HUES6 (cell line): ENCODE measurements around the gene USP17L5.
"Not testable (repeated sequence)": the region's sequence is repeated elsewhere in the genome, so short reads cannot be mapped to it uniquely, and the experiment has no call there.

ENCODE experiments used
- H3K27ac ChIP-seq: 2 replicates; pipeline ENCODE4 v1.7.0; 2013; ENCODE audit warnings: low read depth, mild to moderate bottlenecking, low read length, inconsistent platforms
- H3K27me3 ChIP-seq: 2 replicates; pipeline ENCODE4 v1.6.1; 2013; ENCODE audit warnings: low read length; ENCODE audit not compliant: control insufficient read depth, insufficient read depth
- H3K36me3 ChIP-seq: 2 replicates; pipeline ENCODE4 v1.6.1; 2013; ENCODE audit warnings: low read length; ENCODE audit not compliant: control insufficient read depth, insufficient read depth
- H3K4me1 ChIP-seq: 2 replicates; pipeline ENCODE4 v1.6.1; 2013; ENCODE audit warnings: low read length; ENCODE audit not compliant: control insufficient read depth, insufficient read depth
- H3K4me3 ChIP-seq: 2 replicates; pipeline ENCODE4 v1.5.1; 2013; ENCODE audit warnings: low read depth, low read length
- H3K9ac ChIP-seq: one replicate; pipeline ENCODE4 v1.6.1; 2013; ENCODE audit warnings: mild to moderate bottlenecking, low read length
- H3K9me3 ChIP-seq: 2 replicates; pipeline ENCODE4 v1.6.1; 2013; ENCODE audit warnings: low read depth, low read length; ENCODE audit not compliant: control insufficient read depth, insufficient read depth

The USP17L5 gene

DNA sequence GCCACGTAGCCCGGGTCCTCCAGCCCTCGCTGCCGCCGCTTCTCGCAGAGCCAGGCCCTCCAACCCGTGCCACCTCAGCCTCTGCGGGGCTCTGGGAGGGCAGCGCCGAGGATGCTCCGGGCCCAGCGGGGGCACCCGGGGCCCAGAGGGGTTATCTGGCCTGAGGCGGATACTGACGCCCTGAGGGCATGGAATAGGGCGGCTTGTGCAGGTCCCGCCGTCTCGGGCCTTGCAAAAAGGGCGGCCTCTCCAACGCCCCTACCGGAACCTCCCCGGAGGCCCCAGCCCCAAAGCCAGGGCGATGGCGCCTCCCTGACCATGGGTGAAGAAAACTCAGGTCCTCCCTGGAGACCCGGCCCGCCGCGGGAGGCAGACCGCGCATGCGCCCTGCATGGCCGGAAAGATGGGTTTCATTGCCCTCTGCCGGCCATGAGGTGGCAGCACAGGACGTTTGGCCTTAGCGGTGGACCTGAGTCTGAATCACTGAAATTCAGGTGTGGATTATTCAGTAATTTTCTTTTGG is 41.9 kb downstream of the USP17L5 start:
- H3K27ac ChIP-seq, H3K4me1 ChIP-seq, H3K9me3 ChIP-seq, H3K36me3 ChIP-seq, H3K27me3 ChIP-seq: not testable (repeated sequence)
- peak overlapping the region; percentile 39 for H3K9ac ChIP-seq
- peak overlapping the region; percentile 52 for H3K4me3 ChIP-seq

DNA sequence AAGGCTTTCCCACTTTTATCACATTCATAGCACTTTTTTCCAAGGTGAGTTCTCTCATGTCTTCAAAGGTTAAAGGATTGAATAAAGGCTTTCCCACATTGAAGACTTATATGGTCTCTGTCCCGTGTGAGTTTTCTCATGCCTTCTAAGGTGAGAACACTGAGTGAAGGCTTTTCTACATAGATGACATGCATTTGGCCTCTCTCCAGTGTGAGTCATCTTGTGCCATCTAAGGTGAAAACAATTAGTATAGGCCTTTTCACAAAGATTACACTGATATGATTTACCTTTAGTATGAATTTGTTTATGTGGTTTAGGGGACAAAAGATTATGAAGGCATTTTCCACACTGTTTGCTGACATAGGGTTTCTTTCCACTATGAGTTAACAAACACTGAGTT is 44.9 kb downstream of the USP17L5 start:
- H3K27ac ChIP-seq, result no peak overlapping the region

DNA sequence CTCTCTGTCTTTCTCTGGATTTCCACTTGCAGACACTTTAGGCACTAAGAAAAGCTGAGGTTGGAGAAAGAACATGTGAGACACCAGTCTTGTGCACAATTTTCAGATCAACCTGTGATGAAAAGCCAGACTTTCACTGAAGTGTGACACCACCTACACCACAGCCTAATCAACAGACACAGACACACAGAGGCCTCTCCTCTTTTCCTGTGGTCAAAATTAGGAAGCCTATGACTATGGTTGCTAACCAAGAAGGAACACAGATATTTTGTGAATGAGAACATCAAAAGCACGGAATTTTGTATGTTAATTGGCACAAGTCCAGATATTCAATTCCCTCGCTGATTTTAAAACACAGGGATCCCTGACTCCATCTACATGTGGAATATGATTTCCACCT is 49.8 kb downstream of the USP17L5 start:
- not testable (repeated sequence) for H3K4me3 ChIP-seq, H3K27ac ChIP-seq, H3K9me3 ChIP-seq, H3K27me3 ChIP-seq, H3K36me3 ChIP-seq, H3K4me1 ChIP-seq, H3K9ac ChIP-seq

More for the DNA sequence above, 44.9 kb downstream of the USP17L5 start:
- H3K4me3 ChIP-seq, result no peak overlapping the region
- H3K27me3 ChIP-seq, result no peaks in the 10 kb centered on the region
- no peaks in the 10 kb centered on the region for H3K4me1 ChIP-seq
- no peaks in the 10 kb centered on the region for H3K9me3 ChIP-seq
- no peak overlapping the region for H3K9ac ChIP-seq
- H3K36me3 ChIP-seq, result no peaks in the 10 kb centered on the region
